Umbilical cord (tissue), 2 donors: ENCODE results near the gene IDH3B. TPM values are rescaled to one million over a fixed set of nuclear protein-coding genes. Genes with fewer than 3 reads are reported as not detected.
"Not testable (repeated sequence)": the region's sequence is repeated elsewhere in the genome, so short reads cannot be mapped to it uniquely, and the experiment has no call there.

Experiments
- DNase-seq: peaks from one replicate; pipeline ENCODE4 v3.0.0-alpha.2; 2015; ENCODE audit warnings: low spot score
- total RNA-seq: library from RNA; depleted of rRNA; stranded (reverse); fragments of >200 nt; gene quantifications from one replicate; pipeline ENCODE4 v1.2.3, GENCODE V29; 2014; ENCODE audit warnings: low replicate concordance; ENCODE audit not compliant: insufficient read depth

The IDH3B gene
- 60.2 TPM for total RNA-seq

DNA sequence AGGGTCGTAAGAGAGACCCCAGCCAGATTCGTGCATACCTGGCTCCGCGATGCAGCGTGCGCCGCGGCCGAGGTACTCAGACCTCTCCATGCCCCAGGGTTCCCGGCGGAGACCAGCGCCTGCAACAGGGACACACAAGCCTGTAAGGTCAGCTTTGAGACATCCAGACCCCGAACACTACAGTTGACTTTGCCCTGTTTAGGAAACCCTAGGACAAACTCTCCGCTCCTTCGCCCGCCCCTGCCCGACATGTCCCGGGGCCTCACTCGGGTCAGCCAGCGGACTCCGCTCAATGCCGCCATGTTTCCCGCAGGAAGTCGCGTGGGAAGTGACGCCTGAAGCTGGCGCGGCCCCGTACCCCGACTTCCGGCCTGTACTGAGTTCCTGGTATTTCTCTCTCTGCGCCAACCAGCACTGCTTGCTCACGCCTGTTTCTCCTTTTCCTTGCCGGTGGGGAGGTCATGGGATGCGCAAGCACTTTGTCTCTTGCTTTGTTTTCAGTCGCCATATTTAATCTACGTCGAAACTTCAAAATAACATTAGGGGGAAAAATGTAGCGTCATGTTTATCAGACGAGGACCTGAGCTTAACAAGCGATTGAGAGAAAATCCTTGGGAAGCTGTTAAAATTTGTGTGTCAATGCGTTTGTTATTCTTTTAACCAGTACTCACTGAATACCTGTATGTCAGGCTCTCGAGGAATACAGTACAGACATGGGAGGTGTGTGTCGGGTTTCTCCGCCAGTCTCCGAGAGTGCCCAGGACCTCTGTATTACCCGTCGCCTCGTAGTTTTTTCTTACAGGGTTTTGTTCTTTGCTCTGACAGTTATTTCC lies at the start of gene IDH3B:
Gene IDH3B, minus strand, starts transcription at position 330 of the 833 bp plus-strand sequence. Its CDS starts 28 bp downstream, at position 302.
- peak; percentile 95 for DNase-seq

DNA sequence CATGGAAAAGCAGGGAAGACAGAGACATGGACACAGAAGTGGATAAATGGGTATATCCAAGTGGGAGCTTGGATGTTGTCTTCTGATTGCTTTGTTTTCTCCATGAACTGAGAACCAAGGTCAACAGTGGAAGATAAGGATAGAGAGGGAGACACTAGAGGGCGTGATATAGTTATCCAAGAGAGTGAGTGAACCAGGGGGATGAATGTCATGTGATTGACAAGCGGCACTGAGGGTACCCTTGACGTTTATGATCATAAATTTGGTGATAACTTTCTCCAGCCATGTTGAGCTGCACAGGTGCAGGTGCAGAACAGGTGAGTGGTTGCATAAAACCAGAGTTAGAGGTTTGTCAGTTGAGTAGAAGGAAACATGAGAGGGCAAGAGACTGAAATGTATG lies 49.3 kb upstream of the IDH3B start:
- DNase-seq = no peak

DNA sequence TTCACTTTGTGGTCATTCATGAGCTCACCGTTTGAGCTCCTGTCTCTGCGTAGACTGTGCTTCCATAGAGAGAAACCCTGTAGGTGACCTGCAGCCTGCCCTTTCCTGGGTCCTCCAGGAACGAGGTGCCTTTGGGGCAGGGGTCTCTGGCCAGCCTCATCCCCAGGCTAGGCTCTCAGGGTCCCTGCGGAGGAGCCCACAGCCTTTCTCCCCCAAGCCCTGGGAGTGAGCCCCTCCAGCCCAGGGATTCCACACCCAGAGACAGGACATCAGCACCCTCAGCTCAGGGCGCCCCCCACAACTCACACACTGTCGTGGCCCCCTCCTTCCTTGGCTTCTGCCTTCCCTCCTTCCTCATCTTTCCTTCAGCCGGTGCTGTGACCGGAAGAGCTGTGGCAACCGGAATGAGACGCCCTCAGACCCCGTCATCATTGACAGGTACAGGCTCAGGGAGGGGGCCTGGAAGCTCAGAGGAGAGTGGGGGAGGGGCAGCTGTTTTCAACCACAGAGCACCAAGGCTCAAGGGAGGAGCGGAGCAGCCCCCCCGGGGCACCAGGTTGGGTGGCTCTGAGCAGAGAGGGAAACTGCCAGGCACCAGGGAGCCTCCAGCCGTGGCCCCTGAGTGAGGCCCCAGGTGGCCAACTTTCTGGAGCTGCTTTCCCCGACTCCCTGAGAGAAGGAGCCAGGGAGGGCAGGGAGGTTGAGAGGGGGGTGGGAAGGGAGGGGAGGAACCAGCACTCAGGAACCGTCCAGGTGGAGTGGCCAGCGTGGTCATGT lies 45.4 kb upstream of the IDH3B start:
- no peak for DNase-seq

DNA sequence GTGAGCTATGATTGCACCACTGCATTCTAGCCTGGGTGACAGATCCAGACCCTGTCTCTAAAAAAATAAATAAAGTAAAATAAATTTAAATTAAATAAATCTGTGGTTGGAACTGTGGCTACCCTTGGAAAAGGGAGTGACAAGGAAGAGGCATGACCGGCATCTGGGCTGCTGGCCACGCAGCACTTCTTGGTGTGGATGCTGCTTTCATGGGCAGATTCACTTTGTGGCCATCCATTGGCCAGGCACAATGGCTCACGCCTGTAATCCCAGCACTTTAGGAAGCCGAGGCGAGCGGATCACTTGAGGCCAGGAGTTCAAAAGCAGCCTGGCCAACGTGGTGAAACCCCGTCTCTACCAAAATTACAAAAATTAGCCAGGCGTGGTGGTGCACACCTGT lies 44.6 kb upstream of the IDH3B start:
- no peak for DNase-seq

DNA sequence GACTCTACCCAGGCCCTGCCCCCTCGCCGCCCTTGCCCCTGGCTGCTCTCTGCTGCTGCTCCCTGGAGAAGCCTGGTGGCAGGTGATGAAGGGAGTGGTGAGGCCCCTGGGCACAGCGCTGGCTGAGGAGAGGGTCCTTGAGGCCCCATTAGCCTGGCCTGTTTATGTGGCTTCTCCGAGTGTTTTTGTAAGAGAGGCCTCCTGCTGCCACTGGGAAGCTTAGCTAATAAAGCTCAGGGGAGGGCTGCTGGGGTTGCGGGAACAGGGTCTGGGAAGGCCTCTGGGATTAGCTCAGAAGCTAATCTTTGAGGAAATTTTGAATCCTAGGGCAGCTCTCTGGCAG lies 44.0 kb upstream of the IDH3B start:
- DNase-seq = no peak

DNA sequence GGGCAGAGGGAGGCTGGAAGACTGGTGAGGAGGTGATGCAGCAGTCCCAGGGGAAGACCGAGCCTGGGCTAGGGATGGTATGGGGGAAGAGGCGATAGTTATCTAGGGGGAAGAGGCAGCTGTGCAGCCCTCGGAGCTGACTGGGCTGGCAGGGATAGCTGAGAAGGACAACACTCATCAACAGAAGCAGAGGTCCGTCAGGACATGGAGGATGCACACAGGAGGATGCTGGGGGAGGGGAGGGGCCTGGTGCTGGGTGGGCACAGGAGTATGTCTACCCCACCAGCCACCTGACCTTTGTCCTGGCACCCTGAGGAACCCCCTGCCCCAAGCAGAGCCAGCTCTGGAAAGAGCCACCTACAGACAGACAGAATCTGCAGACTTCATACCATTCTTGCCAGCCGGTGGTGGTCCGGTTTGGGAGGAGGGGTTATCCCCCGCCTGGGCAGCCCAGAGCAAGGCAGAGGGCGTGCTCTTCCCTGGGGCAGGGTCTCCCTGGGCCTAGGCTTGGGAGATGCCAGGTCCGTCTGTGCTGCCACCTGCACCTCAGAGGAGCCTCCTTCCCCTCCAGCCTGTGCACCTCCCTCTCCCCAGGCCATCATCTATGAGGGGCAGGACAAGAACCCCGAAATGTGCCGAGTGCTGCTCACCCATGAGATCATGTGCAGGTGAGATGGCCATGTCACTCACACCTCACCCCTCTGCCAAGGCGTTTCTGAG lies 43.5 kb upstream of the IDH3B start:
- DNase-seq = no peak

DNA sequence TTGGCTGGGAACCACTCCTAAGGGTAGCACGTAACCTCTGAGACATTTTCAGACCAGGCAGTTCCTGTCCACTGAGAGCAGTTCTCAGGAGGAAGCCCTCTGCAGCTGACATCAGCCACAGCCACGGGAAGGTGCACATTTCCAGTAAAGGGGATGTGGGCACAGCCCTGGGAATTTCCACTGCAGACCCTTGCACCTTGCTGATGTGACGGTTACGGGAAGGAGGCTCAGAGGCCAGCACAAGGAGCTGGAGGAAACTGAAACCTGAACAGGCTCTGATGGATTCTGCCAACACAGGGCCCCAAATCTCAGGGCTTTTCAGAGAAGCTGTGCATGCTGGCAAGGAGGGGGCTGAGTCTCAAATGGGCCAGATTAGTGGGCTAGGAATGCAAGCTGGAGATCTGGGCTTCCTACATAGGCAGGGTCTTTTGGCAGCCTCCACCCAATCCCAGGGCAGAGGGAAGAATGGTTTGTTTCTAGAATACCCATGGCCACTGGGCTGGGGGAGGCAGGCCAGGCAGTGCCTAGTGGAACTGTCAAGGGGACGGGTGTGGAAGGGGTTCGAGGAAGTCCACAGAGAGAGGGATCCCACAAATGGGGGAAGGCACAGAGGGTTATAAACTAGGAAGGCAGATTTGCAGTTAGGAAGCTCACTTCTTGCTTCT lies 42.8 kb upstream of the IDH3B start:
- DNase-seq = peak; percentile 57

DNA sequence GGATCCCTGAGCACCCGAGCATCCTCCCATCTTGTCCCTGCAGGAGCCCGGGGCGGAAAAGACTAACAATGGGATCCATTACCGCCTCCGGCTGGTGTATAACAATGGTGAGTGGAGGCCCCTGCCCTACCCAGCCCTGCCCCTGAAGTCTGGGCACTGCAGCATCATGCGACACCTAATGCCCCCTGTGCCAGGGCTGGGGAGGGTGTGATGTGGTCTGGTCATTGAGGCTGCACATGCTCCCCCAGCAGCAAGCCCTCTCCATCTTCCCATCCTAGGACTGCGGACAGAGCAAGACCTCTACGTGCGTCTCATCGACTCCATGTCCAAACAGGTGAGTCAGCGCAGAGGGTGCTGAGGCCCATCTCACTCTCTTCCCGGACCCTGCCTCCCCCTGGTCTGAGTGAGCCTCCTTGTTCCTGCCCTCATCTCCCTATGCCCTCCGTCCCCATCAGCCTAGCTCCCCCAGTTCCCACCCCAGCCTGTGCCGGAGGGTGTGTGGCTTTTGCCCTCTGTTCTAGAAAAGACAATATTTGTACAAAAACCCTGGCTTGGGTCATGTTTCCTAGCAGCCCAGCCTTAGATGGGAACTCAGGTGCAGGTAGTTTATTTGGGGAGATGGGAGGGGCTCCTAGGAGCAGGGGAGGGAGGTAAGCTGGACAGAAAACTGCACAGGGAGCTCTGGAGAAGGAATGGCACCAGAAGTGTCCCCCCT lies 42.1 kb upstream of the IDH3B start:
- no peak for DNase-seq

DNA sequence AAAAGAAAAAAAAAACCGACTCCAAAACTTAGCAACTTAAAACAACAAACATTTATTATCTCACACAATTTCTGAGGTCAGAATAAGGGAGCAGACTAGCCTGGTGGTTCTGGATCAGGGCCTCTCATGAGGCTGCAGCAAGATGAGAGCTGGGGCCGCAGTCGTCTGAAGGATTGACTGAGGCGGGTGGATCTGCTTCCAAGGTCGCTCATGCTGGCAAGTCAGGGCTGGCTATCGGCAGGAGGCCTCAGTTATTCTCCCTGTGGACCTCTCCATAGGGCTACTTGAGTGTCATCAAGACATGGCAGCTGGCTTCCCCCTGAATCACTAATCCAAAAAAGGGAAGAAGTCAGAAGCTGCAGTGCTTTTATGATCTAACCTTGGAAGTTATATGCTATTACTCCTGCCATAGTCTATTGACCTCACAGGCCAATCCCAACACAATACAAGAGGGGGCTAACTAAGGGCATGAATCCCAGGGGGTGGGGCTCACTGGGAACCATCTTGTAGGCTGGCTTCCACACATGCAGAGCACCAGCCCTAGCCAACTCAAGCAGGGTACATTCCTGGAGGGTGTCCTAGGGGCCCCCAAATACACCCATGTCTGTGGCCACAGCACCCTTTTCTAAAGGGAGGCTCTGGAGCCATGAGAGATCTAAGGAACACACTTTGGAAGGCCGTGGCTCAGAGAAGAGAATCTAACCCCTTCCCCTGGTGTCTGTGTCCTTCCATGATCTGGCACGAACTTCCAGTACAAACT lies 39.9 kb upstream of the IDH3B start:
- DNase-seq = no peak

DNA sequence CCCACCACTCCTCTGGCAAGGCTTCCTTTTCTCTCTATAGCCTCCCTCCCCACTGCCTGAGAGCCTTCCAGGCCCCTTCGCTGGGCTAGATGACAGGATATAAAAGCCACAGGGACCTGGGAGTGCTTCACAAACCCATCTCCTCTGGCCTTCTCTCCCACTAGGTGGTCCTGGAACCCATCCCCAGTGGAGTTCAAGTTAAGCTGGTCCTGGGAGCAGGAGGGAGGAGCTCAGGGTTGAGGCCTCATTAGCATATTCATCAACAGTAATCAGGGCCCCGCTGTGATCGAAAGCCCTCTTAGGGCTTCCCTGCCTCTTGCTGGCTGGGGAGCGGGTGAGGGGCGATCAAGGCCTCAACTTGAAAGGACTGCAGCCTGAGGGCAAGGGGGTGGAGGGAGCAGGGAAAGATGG lies 37.7 kb upstream of the IDH3B start:
- no peak for DNase-seq

DNA sequence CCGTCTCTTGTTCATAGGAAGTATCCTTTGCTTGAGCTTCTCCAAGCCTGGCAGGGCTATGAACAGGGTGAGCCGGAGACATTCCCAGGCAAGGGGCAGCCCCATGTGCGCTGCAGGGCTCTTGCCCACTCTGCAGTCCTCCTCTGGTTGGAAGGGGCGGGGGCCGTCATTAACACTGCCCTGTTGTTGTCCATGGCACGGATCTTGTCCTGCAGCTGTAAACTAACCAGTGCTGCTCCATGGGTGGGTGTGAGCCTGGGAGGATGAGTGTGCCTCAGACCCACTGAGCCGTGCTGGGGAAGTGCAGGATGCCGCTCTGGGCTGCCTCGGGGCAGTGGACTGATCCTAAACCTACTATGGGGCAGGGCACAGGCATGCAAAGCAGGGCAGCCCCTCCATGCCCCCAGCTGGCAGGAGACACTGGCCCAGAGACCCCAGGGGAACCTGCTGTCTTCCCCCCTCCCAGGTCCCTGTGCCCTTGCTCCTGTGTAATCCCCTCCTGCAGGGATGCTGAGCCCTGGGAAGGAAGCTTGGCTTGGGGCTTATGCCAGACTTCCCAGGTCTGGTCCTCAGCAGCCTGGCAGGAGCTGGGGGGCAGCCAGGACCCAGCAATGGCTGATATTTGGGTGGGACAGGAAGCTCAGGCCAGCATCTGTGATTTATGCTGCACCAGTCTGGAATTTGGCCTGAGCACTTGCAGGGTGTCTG lies 37.1 kb upstream of the IDH3B start:
- DNase-seq = no peak

DNA sequence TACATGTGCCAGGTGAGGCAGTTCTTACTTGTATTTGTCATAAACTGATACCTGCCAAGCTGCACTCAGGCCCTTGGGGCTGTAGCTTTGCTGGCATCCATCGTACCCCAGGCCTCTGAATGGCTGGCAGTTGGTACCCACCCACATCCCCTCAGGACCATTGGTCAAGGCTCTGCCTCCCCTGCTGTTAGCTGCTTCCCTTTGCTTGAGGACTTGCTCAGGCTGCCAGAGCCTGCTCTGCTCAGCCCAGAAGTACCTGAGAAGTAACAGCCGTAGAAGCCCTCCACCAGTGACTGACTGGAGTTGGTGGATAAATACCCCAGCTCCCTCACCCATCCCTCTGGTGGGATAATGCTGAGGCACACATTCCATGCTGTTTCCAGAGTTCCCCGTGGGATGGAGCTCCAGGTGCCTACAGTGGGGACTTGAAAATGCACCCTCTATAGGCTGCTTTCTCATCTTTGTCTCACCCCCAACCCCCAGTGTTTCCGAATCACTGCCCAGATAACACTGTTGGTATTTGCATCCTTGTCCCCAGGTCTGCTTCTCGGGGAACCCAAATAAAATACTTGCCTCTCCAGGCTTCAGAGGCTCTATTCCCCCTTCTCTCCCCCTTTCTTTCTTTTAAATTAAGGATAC lies 35.9 kb upstream of the IDH3B start:
- no peak for DNase-seq

DNA sequence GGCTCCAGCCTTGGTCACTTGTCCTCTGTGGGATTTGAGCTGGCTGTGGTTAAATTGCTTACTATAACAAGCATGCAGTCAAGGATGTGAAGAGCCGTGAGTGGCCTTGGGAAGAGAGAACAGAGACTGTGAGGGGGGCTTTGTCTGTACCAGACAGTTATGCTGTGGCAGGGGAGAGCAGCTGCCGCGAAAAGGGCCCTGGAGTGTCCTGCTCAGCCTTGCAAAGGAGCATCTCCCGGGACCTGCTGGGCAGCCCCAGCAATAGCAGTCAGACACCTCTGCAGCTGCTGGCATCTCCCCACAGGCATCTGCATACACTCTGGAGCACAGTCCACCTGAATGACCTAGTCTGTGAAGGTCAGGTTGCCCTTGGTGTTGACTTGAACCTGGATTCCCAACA lies 34.9 kb upstream of the IDH3B start:
- no peak for DNase-seq

DNA sequence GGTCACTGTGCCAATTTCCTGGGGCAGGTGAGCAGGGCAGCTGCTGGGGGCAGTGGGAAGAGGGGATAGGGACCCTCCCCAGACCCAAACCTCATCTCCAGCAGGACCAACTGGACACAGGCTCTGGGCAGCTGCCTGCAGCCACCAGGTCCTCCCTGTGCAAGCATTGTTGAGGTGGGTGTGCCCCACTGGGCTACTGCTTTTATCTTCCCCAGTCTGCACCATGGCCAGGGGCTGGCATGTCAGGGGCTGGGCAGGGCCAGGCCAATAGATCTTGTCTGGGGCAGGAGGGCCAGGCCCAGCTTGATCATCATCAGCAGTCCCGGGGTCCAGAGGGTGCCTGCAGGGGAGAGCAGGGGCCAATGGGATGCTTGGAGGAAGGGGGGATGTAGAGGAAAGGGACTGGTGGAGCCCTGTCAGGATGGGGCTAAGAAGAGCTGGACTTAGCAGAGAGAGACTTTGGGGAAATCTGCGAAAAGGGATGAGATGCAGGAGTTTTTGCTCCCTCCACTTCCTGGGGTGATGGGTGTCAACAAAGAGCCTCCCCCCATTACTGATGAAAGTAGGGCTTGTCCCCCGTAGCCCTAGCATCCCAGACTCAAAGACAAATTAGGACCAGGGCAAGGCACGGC lies 34.3 kb upstream of the IDH3B start:
- no peak for DNase-seq

DNA sequence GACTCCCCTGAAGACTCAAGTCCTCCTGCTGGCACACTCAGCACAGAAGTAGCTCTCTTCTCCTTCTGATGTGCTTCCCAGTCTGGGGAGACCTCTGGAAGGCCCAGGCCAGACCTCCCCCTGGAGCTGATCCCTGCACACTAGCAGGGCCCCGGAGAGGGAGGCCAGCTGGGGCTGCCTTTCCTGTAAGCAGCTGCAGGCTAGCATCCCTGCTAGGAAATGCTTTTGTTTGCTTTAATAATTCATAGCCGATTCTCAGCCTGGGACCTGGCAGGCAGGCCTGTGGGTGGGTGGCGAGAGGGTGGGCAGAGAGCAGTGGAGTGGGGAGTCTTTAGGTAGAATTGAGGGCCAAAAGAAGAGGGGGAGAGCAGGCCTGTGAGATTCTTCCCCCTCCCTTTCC lies 33.8 kb upstream of the IDH3B start:
- peak; percentile 83 for DNase-seq

DNA sequence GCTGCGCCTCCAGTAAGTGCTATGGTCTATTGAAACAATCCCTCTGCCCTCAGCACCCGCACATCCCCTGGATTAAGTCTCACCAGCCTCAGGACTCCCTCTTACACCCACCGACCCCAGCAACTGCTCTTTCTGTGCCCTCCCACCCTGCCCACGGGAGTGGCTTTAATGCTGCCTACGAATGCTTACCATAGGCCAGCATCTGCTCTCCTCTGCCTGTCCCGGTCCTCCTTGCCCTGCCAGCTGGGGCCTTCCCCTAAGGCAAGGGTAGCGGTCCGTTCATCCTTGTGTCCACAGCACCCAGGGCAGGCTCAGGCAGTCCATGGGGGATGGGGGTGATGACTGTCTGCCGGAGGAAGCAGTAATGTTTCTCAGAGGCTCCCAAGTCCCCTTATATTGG lies 32.6 kb upstream of the IDH3B start:
- no peak for DNase-seq

DNA sequence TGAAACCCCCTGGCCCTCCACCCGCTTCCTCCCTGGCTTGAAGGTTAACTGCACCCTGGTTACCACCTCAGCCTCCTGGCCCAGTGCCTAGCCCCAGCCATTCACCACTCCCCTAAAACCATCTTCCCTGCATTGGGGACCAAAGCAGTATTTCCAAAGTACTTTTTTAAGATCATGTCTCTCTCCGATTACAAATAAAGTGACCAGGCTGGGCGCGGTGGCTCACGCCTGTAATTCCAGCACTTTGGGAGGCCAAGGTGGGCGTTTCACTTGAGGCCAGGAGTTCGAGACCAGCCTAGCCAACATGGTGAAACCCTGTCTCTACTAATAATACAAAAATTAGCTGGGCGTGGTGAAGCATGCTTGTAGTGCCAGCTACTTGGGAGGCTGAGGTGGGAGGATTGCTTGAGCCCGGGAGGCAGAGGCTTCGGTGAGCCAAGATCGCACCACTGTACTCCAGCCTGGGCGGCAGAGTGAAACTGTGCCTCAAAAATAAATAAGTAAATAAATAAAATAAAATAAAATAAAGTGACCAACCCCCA lies 32.0 kb upstream of the IDH3B start:
- not testable (repeated sequence) for DNase-seq

DNA sequence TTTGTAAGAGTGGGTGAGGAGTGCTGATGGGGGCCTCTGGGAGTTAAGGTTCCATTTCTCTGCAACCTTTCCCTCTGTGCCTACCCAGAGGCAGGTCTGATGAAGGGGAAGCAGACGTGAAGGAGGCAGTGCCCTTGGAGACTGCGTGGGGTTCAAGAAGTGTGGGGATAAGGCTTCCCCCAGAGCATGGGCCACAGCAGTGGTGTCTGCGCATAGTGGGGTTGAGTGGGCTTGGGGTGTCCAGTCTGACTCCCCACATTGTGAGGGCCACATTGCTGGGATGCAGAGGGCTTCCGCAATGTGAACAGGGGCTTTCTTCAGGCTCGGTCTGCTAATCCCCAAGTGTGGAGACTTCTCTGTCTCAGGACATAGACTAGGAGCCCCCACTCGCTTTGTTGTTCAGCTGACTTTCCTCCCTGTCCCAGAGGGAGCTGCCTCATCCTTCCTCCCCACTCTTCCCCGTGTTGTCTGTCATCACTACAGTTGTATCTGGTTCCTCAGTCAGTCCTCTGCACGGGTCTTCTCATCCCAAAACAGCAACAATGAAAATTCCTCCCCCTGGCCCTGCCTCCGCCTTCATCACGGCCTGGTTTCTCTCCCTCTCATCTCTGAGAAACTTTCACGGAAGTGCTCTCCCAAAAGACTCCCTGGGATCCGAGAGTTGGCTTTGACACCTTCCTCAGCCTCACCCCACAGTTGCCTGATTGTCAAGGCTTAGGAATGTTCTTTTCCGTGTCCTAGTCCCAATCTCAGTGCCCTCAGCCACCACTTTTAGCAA lies 31.4 kb upstream of the IDH3B start:
- no peak for DNase-seq
